ENCODE measurements around the gene ACSL3.
"Not testable (repeated sequence)": the region's sequence is repeated elsewhere in the genome, so short reads cannot be mapped to it uniquely, and the experiment has no call there.

Gene ACSL3

DNA sequence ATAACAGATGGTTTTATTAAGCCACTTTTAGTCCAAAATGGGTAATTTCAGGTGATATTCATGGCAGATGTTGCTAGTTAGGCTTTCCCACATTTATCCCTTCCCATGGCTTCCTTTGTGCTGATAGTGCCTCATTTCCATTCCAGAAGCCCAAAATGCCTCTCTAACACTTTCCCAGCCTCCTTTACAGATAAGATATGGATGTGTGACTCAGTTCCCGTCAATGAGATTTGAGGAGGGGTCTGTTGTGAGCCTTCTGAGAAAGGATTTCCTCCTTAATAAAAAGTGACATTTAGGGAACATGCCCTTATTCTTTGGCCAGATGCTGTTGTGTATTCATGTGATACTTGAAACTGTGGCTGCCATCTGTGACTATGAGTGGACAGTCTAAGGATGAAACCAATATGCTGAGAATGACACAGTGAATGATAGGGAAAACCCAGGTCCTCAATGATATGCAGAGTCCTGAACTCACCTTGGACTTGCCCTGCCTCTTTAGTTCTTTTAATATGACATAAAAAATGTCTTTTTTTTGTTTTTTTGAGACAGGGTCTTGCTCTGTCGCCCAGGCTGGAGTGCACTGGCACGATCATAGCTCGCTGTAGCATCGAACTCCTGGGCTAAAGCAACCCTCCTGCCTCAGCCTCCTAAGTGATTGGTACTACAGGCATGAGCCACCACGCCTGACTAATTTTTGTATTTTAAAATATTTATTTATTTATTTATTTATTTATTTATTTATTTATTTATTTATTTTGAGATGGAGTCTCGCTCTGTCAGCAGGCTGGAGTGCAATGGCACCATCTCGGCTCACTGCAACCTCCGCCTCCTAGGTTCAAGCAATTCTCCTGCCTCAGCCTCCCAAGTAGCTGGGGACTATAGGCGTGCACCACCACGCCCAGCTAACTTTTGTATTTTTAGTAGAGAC, 5.8 kb upstream of the ACSL3 start:
- peak; percentile 49 for DNase-seq

DNA sequence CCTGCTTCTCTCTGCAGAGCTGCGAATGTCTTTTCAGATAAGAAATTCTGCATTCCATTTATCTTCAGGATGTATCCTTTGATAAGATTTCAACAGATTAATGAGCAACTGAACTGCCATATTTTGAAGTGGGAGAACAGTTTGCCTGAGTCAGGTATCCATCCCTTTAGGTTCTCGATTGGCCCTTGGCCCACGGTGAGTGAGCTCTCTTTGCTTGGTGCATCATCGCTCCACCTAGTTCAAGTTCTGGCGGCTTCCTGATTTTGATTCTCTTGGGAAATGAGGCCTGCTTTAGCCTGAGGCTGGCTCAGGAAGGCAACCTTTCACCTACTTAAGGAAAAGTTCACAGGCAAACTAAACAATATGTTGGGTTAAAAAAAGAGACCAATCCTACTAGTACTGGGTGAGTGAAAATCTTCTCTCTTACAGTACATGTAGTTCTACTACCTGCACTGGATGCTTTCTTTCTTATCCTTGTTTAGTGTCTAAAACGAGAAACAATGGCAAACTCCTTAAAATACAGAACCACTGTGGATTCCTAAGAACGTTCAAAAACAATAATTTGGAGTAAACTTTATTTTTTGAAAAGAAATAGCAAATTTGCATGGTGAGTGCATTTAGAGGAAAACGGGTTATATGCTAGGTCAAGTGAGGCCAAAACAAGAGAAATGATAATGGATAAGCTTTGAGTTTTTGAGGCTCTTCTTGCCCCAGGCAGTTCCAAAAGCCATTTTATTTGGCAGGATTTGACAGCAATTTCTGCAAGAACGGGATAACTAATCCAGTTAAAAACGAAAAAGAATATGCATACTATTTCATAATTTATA, 837 bp upstream of the ACSL3 start:
- DNase-seq, result peak; percentile 55

DNA sequence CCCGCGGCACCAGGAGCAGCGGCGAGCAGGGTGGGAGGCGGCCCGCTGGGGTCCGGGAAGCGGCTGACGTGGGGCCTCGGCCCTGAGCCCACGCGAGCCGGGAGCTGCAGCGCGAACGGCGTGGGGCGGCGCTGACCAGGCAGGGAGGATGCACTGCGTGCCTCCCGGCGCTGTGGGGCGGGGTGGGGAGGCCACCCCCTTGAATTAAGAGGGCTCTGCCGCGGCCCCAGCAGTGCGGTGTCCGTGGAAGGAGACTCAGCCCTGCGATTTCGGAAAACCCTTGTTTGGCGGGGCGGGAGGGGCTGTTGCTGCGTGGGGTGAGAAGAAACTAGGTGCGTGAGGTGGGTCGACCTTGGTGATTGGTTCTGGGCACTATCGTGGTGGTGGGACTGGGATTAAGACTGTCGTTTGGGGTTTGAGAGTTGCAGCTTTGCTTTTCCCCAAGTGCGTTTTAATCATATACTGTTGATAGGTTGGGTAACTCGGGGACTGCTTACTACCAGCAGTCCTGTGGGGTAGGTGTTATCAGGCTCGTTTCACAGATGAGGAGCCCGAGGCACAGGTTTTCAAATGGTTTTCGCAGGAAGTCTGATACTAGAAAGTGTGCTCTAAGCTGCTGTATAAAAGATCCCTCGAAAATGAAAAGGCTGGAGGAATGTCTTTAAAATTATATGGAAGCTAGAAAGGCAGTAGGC, 722 bp downstream of the ACSL3 start:
- peak; percentile 69 for DNase-seq

DNA sequence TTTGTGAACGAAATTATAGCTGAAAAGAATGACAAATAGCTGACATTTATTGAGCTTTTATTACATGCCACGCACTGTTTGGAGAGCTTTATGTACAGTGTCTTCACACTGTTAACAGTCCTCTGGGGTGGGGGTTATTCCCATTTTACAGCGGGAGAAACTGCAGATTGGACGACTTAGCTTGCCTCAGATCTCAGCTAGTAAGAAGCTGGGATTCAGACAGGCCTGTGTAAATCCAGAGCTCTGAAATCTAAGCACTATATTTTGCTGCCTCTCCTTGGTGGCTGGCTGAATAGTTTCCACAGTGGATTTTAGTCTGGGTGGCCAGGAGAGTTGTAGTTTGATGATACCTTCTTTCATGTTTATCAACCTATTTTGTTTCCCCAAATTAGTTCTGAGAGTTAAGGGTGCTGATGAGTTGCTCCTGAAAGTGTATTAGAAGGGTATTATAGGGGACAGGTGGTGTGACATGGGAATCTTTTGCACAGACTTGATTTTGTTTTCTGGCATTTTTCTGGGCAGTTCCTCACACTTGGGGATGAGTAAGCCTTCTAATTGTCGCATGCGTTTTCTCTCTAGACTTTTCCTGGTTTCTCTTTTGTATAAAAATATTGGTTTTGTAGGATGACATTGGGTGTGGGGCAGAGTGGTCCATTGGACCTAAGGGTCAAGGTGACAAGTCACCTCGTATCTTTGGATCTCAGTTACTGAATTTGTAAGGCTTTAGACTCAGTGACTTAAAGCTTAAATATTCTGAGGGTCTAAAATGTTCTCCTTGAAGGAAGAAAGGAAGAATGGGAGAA, 1.5 kb downstream of the ACSL3 start:
- DNase-seq, result peak; percentile 62

DNA sequence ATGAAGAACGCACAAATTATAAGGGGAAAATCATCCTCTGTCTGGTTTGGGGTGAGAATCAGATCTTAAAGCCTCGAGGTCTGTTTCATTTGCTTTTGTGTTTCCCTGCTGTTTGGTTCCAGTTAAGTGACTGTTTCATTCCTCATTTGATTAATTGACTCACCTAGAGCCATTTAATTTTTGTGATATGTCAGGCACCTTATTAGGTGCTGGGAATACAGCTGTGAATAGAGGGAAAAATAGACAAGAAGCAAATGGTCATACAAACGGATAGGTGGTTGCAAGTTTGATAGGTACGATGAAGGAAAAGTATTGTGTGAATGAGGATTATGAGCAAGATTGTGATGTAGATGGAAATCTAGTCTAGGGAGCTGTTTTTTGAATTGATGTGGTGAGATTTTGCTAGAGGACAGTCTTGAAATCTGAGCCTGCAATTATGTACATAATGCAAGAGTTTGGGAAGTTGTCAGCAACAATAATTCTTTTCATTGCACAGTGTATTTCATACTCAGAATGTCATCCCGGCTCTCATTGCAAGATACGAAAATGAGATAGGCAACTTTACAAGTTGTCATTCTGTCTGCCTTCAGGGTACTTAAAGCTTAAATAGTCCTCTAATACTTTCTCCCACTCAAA, 2.2 kb downstream of the ACSL3 start:
- DNase-seq, result no peak

DNA sequence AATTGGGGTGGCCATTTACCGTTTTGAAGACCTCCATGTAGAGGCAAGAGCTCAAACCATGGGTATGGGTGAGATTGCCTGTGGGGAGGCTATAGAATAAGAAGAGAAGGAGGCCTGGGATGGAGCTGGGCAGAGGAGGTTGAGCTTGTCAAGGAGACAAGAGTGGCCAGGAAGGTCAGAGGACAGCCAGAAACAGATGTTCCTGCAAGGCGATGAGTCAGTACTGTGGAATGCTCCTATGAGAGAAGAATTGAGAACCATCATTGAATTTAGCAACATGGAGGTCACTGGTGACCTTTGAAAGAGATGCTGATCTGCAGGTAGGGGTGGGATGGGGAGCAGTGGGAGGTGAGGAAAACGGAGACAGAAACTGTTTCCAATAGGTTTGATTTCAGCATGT, 3.5 kb downstream of the ACSL3 start:
- DNase-seq, result peak; percentile 25

DNA sequence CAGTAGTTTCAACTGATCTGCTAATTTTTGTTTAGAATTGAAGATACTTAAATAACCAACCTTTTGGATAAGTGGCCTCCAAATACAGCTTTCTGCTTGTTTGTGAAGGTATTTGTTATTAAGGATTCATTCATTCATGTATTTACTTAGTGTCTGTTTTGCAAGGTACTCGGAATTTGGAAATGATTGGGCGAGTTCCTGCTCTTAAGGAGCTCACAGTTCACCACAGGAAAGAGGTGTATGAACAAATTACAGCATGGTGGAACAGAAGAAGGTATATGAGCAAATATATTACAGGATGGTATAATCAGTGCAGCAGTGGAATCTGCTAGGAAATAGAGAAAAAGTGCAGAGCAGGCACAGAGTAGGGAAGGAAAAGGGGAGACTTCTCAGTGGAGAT, 4.5 kb downstream of the ACSL3 start:
- DNase-seq, result no peak

DNA sequence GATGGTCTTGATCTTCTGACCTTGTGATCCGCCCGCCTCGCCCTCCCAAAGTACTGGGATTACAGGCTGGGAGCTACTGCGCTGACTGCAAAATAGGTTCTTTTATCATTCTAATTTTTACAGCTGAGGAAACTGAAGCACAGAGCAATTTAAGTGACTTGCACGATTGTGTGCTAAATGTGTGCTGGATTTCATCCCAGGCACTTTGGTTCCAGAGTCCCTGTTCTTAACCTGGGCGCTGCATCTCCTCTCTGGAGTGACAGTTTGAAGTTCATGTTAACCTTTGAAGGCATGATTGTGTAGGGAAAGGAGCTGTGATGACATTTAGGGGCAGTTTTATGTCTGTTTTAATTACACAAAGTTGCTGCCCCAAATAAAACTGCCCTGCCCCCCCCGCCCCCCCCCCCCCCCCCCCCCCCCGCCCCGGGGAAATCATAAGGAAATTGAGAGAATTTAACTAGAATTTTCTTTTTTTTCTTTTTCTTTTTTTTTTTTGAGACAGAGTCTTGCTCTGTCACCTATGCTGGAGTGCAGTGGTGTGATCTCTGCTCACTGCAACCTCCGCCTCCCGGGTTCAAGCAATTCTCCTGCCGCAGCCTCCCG, 5.6 kb downstream of the ACSL3 start:
- no peak for DNase-seq

DNA sequence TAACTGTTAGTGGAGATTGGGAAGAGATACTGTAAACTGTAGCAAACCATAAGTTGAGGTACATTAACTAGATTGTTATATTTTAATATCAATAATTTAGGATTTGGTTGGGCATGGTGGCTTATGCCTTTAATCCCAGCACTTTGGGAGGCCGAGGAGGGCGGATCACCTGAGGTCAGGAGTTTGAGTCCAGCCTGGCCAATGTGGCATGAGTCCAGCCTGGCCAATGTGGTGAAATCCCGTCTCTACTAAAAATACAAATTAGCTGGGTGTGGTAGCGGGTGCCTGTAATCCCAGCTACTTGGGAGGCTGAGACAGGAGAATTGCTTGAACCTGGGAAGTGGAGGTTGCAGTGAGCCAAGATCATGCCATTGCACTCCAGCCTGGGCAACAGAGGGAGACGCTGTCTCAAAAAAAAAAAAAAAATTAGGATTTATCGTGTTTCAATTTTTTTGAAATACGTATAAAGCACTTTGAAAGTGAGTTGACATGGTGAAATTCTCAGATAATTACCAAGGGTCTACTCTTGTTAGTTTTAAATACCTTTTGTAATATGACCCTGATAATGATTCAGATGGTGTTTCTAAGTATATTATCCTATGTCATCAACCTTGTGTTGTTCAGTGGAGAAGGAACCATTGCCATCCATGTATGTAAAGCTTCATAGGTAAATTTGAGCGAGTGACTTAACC, 7.9 kb downstream of the ACSL3 start:
- not testable (repeated sequence) for DNase-seq

DNA sequence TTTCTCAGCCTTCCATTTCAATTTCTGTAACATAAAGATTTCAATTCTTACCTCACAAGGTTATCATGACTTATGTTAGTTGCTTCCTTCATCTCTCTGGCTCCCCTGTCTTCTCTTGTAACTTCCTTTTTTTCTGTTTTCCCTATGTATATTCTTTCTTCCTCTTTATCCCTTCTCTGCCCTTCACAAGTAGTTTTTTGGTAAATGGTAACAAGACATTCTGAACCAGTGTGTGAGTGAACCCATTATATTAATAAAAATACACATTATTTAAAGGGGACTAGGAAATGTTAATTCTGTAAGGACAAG, 8.4 kb downstream of the ACSL3 start:
- DNase-seq, result no peak

DNA sequence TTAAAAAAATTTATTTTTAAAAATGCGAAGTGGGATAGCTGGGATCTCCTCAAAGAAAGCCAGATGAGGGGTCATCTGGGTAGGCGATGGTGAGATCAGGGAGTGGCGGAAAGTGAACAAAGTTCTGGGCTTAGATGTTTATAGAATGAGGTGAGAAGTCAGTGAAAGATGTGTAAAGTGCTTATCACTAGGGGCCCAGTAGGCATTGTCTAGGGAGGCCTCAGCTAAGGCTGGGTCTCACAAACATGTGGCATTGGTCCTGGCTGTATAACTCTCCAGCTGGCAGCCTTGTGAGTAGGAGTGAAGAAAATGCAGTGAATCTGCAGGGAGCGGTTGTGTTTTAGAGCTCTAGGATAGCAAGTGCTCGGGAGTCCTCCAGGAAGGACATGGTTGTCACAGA, 10.5 kb downstream of the ACSL3 start:
- no peak for DNase-seq

DNA sequence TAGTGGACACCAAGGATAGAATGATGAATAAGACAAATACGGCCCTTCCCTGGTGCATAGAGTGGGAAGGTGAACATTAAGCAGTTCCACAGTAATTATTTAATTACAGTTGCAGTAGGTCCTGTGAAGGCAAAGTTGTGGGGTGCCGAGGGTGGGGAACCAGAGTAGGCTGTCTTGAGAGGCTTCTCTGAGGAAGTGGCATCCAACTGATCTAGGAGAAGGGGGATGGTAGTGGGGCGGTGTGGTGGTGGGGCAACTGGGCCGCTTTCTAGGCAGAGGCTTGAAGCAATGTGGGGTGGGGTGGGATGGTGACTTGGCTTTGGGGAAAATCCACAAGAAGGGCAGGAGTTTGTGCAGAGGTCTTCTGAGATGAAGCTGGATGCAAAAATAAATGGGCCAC, 11.7 kb downstream of the ACSL3 start:
- DNase-seq, result no peak

DNA sequence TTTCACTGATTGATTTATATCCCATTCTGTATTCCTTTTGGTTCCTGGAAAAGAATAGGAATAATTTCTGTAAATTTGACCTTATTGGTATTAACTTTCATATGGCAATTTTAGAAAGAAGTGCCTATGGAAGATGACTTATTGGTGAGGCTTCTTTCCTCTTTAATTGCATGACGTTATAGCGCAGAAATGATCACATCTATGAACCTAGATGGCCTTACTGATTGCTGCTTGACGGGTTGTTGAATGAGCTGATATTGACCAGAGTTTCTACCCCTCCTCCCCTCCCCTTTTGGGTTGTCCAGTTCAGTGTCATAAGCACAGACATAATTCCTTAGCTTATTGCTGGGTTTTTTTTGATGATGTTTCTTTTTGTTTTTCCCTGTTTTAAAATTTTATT, 14.6 kb downstream of the ACSL3 start:
- DNase-seq, result no peak

DNA sequence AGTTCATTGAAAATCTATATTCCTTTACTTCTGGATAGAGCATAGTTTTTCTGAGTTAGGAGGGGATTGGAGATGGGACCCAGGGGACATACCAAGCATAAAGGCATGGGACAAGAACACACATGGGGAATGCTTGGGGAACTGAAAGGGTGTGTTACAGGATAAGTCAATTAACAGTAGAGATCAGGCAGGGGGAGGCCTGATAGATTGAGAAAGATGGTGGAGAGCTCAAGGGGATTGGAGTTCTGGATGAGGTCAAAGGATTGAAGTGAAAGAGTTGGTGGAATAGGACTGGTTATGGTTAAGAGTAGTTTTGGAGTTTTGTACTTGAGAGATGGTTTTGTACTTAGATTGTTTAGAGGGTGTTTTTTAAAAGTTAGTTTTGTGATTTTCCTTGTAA, 16.1 kb downstream of the ACSL3 start:
- DNase-seq, result peak; percentile 55

DNA sequence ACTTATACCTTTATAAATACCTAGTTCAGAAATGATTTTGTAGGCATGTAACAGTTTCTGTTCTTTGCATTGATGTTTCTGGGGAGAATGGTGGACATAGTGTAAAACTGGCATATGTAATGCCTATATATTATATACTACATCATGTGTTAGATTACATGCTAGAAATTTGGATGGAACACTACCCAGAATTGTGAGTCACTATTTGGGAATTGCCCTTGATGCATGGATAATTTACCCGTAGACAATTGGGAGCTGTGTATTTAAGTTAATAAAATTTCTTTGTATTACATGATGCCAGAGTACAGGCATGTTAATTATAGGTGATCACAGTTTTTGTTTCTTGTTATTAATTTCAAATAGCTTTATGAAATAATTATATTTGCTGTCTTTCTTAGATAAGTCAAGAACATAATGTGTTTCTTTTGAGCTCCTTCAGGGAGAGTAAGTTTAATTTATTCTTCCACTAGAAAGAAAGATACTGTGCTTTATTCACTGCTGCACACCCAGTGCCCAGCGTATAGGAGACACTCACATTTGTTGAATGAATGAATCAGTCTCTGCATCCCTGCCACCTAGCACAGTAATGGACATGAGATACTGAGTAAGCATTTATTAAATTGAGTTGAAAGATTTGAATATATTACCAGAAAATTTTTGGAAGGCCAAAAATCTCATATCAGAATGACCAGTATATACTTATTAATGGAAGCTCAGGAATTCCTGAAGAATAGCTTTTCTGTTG, 16.9 kb downstream of the ACSL3 start:
- DNase-seq, result no peak

DNA sequence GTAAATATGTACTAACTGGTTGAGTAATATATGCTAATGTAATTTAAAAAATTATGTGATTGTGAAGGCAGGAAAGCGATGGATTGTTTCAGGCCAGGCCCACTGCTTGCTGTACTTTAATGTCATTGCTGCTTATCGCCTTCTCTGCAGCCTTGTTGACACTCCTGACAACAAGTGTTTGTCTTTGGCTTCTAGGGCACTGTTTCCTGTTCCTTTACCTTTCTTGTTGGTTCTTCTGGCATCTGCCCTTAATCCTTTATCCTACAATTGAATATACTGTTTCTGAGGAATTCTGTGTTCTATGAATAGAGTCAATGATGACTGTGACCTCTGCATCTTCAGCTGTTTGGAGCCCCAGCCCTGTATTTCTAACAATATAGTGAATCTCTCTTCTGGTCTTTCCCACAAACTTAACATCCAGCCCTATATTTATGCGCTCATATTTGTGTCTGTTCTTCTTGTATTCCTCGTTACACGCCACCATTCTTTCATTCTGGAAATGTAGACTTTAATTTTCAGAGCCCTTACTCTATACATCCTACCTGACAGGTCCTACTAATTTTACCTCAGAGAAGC, 17.6 kb downstream of the ACSL3 start:
- DNase-seq, result no peak

DNA sequence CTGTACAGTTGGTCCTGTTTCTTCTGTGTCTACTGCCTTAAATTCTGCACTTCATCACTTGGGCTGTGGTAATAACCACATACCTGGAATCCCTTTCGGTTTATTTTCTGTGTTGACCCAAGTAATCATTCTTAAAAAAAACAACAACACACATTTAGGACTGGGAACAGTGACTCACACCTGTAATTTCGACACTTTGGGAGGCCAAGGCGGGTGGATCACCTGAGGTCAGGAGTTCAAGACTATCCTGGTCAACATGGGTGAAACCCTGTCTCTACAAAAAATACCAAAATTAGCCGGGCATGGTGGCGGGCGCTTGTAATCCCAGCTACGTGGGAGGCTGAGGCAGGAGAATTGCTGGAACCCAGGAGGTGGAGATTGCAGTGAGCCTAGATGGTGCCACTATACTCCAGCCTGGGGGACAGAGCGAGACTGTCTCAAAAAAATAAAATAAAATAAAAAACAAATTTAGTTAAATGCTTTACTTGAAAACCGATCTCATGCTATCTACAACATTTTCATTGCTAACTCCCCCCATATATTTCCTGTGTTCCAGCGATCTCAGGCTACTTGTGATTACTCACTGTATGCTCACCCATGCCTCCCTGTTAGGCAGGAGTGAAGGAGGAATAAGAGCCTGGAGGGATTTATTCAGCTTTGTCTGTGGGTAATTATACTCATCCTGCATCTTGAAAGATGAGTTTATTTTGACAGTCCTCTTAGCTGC, 18.2 kb downstream of the ACSL3 start:
- no peak for DNase-seq

DNA sequence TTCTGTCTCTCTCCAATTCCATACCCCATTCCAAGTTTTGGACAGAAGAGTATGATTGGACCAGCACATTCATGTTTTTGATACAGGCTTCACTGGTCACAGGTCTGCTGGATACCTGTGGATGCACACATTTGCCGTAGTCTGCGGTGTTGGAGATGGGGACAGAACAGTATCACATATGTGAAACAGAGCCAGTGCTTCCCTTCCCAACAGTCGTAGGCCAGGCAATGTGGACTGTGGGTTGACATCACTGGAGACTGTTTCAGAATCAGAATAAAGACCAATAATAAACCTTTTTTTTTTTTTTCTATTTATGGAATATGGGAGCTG, 18.7 kb downstream of the ACSL3 start:
- DNase-seq, result no peak

DNA sequence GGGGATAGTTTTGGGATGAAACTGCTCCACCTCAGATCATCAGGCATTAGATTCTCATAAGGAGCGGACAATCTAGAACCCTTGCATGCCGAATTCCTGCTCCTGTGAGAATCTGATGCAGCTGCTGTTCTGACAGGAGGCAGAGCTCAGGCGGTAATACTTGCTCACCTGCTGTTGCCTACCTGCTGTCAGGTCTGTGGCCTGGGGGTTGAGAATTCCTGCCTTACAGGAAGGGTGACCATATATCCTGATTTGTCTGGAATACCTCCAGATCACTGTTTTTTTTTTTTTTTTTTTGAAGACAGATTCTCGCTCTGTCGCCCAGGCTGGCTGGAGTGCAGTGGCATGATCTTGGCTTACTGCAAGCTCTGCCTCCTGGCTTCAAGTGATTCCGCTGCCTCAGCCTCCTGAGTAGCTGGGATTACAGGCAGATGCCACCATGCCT, 21.7 kb downstream of the ACSL3 start:
- no peak for DNase-seq

Measured in NCI-H82 (cell line).